Spinal cord (tissue), 10 donors: ENCODE measurements around the gene OR8G1. TPM values are rescaled to one million over a fixed set of nuclear protein-coding genes. Genes with fewer than 3 reads are reported as not detected.
"Not testable (repeated sequence)": the region's sequence is repeated elsewhere in the genome, so short reads cannot be mapped to it uniquely, and the experiment has no call there.

ENCODE experiments used
- DNase-seq, 6 donors: peaks; one replicate each; pipeline versions ENCODE4 v3.0.0 to v3.0.0-alpha.2; 2013 to 2015; ENCODE audit warnings: low spot score in 6 of 6, low read depth in 4 of 6
- H3K27ac ChIP-seq: one replicate; pipeline ENCODE4 v1.5.1; 2013; ENCODE audit warnings: low read depth, low read length, control low read depth
- H3K27me3 ChIP-seq: one replicate; pipeline ENCODE4 v1.6.1; 2013; ENCODE audit warnings: low read length; ENCODE audit not compliant: control insufficient read depth, insufficient read depth
- H3K36me3 ChIP-seq: one replicate; pipeline ENCODE4 v1.6.1; 2013; ENCODE audit warnings: low read length; ENCODE audit not compliant: control insufficient read depth, insufficient read depth
- H3K4me1 ChIP-seq: one replicate; pipeline ENCODE4 v1.6.1; 2013; ENCODE audit warnings: low read length; ENCODE audit not compliant: control insufficient read depth, insufficient read depth
- H3K4me3 ChIP-seq: one replicate; pipeline ENCODE4 v1.5.1; 2013; ENCODE audit warnings: low read depth, low read length, control low read depth
- H3K9me3 ChIP-seq: one replicate; pipeline ENCODE4 v1.6.1; 2013; ENCODE audit warnings: low read length; ENCODE audit not compliant: control insufficient read depth, insufficient read depth
- WGBS: methylation state at CpG from one replicate; pipeline ENCODE4 v1.1.5; 2013; ENCODE audit warnings: missing lambda C conversion rate; ENCODE audit not compliant: insufficient coverage; 5-methylcytosine and 5-hydroxymethylcytosine counted together
- polyA plus RNA-seq, 2 donors: library from polyadenylated mRNA; unstranded; fragments of 120-200 nt; gene quantifications; one replicate each; pipeline ENCODE4 v1.2.1, GENCODE V29; 2013; ENCODE audit not compliant: insufficient read length in 2 of 2
- total RNA-seq, 2 donors: library from RNA; depleted of rRNA in 1 of 2; stranded (reverse); fragments of 120-200 nt in 1 of 2; fragments of >200 nt in 1 of 2; gene quantifications; one replicate each; pipeline versions ENCODE4 v1.2.3 to v1.2.4, GENCODE V29; 2013 to 2014
- donor health status: healthy.

The OR8G1 gene
- total and polyA plus RNA-seq, 4 donors = not detected

GRCh38 chr11:124233376-124233775 is 7.5 kb upstream of the OR8G1 start:
- Histone ChIP-seq H3K4me3 (no peak overlapping the region), H3K9me3 (no peaks in the 10 kb centered on the region), H3K27me3 (no peaks in the 10 kb centered on the region), H3K36me3 (no peaks in the 10 kb centered on the region), H3K27ac (no peak overlapping the region), H3K4me1 (no peaks in the 10 kb centered on the region)
- no CpG with 5 or more reads among the region's 1 CpG for WGBS
- no peak for DNase-seq

DNA sequence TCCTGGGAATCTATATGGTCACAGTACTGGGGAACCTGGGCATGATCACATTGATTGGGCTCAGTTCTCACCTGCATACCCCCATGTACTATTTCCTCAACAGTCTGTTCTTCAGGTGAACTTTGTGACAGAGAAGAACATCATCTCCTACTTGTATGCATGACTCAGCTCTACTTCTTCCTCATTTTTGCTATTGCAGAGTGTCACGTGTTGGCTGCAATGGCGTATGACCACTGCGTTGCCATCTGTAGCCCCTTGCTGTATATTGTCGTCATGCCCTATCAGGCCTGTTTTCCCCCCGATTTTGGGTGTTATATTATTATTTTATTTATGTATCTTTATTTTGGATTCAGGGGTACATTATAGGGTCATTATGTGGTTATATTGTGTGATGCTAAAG is 2.4 kb upstream of the OR8G1 start:
- Histone ChIP-seq H3K4me1 (no peaks in the 10 kb centered on the region), H3K27me3 (no peaks in the 10 kb centered on the region), H3K9me3 (no peaks in the 10 kb centered on the region), H3K36me3 (no peaks in the 10 kb centered on the region), H3K4me3 (no peak overlapping the region), H3K27ac (no peak overlapping the region)
- no CpG with 5 or more reads among the region's 5 CpGs for WGBS
- no peak for DNase-seq

DNA sequence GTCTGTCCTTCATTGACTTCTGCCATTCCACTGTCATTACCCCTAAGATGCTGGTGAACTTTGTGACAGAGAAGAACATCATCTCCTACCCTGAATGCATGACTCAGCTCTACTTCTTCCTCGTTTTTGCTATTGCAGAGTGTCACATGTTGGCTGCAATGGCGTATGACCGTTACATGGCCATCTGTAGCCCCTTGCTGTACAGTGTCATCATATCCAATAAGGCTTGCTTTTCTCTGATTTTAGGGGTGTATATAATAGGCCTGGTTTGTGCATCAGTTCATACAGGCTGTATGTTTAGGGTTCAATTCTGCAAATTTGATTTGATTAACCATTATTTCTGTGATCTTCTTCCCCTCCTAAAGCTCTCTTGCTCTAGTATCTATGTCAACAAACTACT is 9.0 kb downstream of the OR8G1 start:
- H3K9me3 ChIP-seq, H3K27me3 ChIP-seq, H3K27ac ChIP-seq, DNase-seq, H3K4me1 ChIP-seq, H3K4me3 ChIP-seq, H3K36me3 ChIP-seq: not testable (repeated sequence)
- WGBS = no CpG with 5 or more reads among the region's 3 CpGs

DNA sequence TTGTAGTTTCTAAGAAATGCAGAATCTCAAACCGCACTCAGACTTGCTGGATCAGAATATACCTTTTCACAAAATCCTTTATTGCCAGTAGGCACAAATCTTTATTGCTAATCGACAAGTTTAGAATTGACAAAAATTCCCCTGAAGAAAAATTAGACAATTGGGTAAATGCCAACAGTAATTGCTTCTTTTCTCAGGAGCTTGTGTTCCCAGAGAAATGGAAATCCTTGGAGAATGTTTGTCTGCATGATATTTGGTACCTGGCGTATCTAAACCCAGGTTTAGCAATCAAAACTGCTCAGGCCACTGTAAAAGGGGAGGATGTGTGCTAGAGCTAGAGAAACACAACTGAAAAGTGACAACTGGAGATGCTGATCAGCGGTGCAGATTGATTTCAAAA is 15.2 kb downstream of the OR8G1 start, which contains the start of gene OR8G5:
Gene OR8G5 (plus strand): TSS at position 301 of the 400 bp plus-strand sequence. CDS start 8,556 bp downstream, outside the sequence.
- no peaks in the 10 kb centered on the region for H3K9me3 ChIP-seq
- DNase-seq = peak in 1 of 6 donors; percentile 1
- no peaks in the 10 kb centered on the region for H3K4me1 ChIP-seq
- H3K4me3 ChIP-seq = no peak within 1 kb of the TSS
- H3K27ac ChIP-seq = no peak within 1 kb of the TSS
- H3K36me3 ChIP-seq = no peaks in the 10 kb centered on the region
- 89% methylated on average over 2 of the region's 4 CpGs for WGBS
- H3K27me3 ChIP-seq = no peaks in the 10 kb centered on the region

- H3K27ac ChIP-seq, H3K36me3 ChIP-seq, H3K4me3 ChIP-seq, H3K27me3 ChIP-seq, H3K9me3 ChIP-seq, H3K4me1 ChIP-seq, DNase-seq: not testable (repeated sequence)
- no CpG with 5 or more reads among the region's 4 CpGs for WGBS
Measured at GRCh38 chr11:124265041-124265440, 24.1 kb downstream of the OR8G1 start.

- 83% methylated on average over 1 of the region's 7 CpGs for WGBS
- not testable (repeated sequence) for H3K27me3 ChIP-seq, H3K4me1 ChIP-seq, H3K4me3 ChIP-seq, H3K9me3 ChIP-seq, H3K27ac ChIP-seq, H3K36me3 ChIP-seq, DNase-seq
Measured at GRCh38 chr11:124270886-124271285, 30.0 kb downstream of the OR8G1 start.

DNA sequence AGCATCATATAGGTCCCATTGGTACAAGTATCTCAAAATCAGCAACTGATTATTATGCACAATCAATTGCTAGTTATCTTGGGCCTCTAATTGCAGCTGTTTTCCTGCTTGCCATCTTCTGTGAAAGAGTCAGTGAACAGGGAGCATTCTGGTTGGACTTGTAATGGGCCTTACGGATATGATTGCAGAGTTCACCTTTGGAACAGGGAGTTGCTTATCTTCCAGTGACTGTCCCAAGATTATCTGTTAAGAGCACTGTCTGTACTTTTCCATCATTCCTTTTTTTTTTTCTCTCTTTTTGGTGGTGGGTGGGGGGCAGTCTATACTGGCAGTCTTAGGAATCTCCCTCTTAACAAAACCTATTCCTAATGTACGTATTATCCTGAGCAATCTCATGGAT is 33.1 kb downstream of the OR8G1 start:
- no CpG with 5 or more reads among the region's 2 CpGs for WGBS
- Histone ChIP-seq H3K27me3 (no peaks in the 10 kb centered on the region), H3K4me1 (no peaks in the 10 kb centered on the region), H3K4me3 (no peak overlapping the region), H3K9me3 (no peaks in the 10 kb centered on the region), H3K36me3 (no peaks in the 10 kb centered on the region), H3K27ac (no peak overlapping the region)
- peak in 1 of 6 donors; percentile 14 for DNase-seq

- Histone ChIP-seq H3K36me3 (no peaks in the 10 kb centered on the region), H3K27me3 (no peaks in the 10 kb centered on the region), H3K9me3 (no peaks in the 10 kb centered on the region), H3K4me1 (no peaks in the 10 kb centered on the region), H3K4me3 (no peak overlapping the region), H3K27ac (no peak overlapping the region)
- no CpG with 5 or more reads among the region's 1 CpG for WGBS
- no peak for DNase-seq
Measured at GRCh38 chr11:124276081-124276480, 35.2 kb downstream of the OR8G1 start.

- Histone ChIP-seq H3K27ac (no peak overlapping the region), H3K4me3 (no peak overlapping the region)
- WGBS = 92% methylated on average over 3 of the region's 3 CpGs
Measured at GRCh38 chr11:124277207-124277606, 36.3 kb downstream of the OR8G1 start.

DNA sequence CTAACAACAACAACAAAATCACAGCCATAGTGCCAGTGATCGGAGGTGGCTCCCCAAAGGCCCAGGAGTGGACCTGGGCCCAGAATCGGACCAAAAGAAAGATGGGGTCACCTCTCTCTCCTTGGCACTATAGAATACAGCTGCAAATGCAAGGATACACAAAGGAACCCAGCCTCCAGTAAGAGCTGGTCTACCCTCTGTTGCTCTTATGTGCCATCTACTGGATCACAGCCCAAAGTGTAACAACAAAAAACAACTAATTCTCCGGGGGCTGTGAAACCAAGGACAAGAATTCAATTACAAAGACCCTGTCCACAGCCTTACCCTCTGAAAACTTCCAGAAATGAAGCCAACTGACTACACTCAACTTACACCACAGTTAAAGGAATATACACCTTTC is 36.9 kb downstream of the OR8G1 start:
- H3K4me1 ChIP-seq = no peaks in the 10 kb centered on the region
- no peaks in the 10 kb centered on the region for H3K36me3 ChIP-seq
- no peak overlapping the region for H3K27ac ChIP-seq
- 80% methylated on average over 3 of the region's 3 CpGs for WGBS
- H3K9me3 ChIP-seq = no peaks in the 10 kb centered on the region
- no peaks in the 10 kb centered on the region for H3K27me3 ChIP-seq
- no peak for DNase-seq
- no peak overlapping the region for H3K4me3 ChIP-seq

More at GRCh38 chr11:124277207-124277606, 36.3 kb downstream of the OR8G1 start:
- no peaks in the 10 kb centered on the region for H3K36me3 ChIP-seq
- H3K4me1 ChIP-seq = no peaks in the 10 kb centered on the region
- no peaks in the 10 kb centered on the region for H3K9me3 ChIP-seq
- DNase-seq = no peak
- H3K27me3 ChIP-seq = no peaks in the 10 kb centered on the region
